Rectal smooth muscle tissue (tissue), 1 donor: ENCODE data around the gene PHETA1.
"Not testable (repeated sequence)": the region's sequence is repeated elsewhere in the genome, so short reads cannot be mapped to it uniquely, and the experiment has no call there.

Experiments
- H3K27ac ChIP-seq: one replicate; pipeline ENCODE4 v1.7.0; 2013; ENCODE audit warnings: low read depth, low read length, inconsistent platforms
- H3K27me3 ChIP-seq: one replicate; pipeline ENCODE4 v1.7.0; 2013; ENCODE audit warnings: low read length; ENCODE audit not compliant: control insufficient read depth, insufficient read depth
- H3K36me3 ChIP-seq: one replicate; pipeline ENCODE4 v1.7.0; 2013; ENCODE audit warnings: low read length; ENCODE audit not compliant: control insufficient read depth, insufficient read depth
- H3K4me1 ChIP-seq: one replicate; pipeline ENCODE4 v1.7.0; 2013; ENCODE audit warnings: low read length; ENCODE audit not compliant: control insufficient read depth, insufficient read depth
- H3K4me3 ChIP-seq: one replicate; pipeline ENCODE4 v1.7.0; 2013; ENCODE audit warnings: low read length
- H3K9ac ChIP-seq: one replicate; pipeline ENCODE4 v1.7.0; 2013; ENCODE audit warnings: low read length

Gene PHETA1

DNA sequence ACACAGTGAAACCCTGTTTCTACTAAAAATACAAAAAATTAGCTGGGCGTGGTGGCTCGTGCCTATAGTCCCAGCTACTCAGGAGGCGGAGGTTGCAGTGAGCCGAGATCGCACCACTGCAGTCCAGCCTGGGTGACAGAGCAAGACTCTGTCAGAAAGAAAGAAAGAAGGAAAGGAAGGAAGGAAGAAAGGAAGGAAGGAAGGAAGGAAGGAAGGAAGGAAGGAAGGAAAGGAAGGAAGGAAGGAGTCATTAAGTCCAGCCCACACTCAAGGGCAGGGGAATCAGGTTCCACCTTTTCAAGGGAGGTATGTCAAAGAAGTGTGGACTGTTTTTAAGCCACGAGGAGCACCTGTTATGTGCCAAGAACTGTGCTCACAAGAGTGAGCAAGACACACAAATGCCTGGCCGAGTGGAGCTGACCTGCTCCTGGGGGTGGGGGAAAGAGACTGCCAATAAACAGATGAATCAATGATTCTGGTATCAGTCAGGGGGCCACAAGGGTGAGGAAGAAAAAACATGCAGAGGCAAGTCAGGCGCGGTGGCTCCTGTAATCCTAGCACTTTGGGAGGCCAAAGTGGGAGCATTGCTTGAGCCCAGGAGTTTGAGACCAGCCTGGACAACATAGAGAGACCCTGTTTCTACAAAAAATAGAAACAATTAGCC lies 31.0 kb upstream of the PHETA1 start:
- not testable (repeated sequence) for H3K4me3 ChIP-seq, H3K27me3 ChIP-seq, H3K36me3 ChIP-seq, H3K4me1 ChIP-seq, H3K9ac ChIP-seq, H3K27ac ChIP-seq

DNA sequence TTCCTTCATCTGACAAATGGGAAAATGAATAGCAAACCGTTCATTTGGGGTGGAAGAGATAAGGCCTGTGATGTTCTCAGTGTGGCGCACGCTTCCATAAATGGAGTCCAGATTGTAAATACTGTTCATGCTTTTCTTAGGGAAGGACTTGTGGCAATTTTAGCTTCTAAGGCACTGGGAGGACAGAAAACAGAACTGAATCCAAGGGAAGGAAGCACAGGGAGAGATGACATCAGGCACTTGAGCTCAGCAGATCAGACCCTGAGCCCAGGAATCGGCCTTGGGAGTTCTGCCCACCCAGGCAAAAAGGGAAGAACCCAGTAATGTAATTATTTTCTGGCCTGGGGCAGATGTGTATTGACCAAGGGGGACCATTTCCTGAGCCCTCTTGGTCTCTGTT lies 29.6 kb upstream of the PHETA1 start:
- Histone ChIP-seq H3K4me3 (no peak overlapping the region), H3K27ac (peak overlapping the region; percentile 45), H3K9ac (no peak overlapping the region), H3K4me1 (peaks cover 5% of the 10 kb centered on the region), H3K27me3 (no peaks in the 10 kb centered on the region), H3K36me3 (no peaks in the 10 kb centered on the region)

DNA sequence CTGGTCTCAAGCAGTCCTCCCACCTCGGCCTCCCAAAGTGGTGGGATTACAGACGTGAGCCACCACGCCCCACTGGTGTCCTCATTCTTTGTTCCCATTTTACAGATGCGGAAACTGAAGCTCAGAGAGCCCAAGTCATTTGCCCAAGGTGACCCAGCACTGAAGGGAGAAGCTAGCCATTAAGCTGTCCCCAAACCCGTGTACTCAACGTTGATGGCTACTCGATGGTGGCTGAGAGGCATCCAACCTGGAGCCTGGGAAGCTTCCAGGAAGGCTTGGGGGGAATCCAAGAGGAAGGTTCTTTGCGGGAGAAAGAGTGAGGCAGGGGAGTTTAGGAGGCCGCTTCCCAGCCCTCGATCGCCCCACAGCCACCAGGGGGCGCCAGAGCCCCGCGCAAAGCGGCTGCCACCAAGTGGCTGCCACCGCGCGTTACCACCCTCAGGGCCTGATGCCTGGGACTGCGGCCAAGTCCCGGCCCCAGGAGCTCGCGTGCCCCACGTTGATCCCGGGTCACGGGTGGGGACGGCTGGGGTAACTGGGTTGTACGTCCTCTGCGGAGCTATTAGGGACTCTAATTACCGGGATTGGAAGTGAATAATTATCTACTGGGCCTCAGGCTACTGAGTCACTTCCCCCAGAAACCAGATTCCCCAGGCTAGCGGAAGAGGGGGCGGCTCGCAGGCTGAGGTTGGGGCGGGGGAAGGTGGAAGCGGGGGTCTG lies 28.0 kb upstream of the PHETA1 start:
- no peak overlapping the region for H3K9ac ChIP-seq
- H3K27ac ChIP-seq: no peak overlapping the region
- H3K27me3 ChIP-seq: no peaks in the 10 kb centered on the region
- peaks cover 5% of the 10 kb centered on the region for H3K4me1 ChIP-seq
- H3K36me3 ChIP-seq: no peaks in the 10 kb centered on the region
- H3K4me3 ChIP-seq: no peak overlapping the region

DNA sequence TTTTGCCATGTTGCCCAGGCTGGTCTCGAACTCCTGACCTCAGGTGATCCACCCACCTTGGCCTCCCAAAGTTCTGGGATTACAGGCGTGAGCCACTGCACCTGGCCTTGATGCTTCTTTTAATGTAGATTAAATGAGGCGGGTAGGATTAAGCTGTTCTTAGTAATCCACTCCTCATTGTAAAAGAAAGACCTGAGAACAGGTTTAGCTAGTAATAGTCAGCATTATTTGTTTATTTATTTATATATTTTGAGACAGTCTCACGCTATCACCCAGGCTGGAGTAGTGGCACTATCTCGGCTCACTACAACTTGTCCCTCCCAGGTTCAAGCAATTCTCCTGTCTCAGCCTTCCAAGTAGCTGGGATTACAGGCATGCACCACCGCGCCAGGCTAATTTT lies 27.4 kb upstream of the PHETA1 start:
- not testable (repeated sequence) for H3K36me3 ChIP-seq, H3K27ac ChIP-seq, H3K27me3 ChIP-seq, H3K9ac ChIP-seq, H3K4me1 ChIP-seq, H3K4me3 ChIP-seq

DNA sequence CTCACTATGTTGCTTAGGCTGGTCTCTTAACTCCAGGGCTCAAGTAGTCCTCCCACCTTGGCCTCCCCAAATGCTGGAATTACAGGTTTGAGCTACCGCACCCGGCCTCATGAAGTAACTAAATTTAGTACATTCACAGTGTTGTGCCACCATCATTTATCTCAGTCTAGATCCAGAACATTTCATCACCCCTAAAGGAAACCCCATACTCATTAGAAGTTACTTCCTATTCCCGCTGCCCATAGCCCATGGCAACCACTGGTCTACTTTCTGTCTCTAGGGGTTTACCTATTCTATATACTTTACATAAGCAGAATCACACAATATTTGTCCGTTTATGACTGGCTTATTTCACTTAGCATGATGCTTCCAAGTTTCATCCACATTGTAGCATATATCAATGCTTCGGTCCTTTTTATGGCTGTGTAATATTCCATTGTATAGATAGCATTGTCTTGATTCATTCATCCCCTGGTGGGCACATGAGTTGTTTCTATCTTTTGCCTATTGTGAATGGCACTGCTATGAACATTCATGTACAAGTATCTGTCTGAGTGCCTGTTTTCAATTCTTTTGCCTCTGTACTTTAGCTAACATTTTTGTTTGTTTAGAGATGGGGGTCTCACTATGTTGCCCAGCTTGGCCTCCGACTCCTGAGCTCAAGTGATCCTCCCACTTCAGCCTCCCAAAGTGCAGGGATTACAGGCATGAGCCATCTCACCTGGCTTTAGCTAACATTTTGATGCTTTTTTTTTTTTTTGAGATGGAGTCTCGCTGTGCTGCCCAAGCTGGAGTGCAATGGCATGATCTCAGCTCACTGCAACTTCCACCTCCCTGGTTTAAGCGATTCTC lies 26.7 kb upstream of the PHETA1 start:
- H3K36me3 ChIP-seq: no peaks in the 10 kb centered on the region
- H3K4me1 ChIP-seq: peaks cover 5% of the 10 kb centered on the region
- H3K9ac ChIP-seq: no peak overlapping the region
- H3K4me3 ChIP-seq: no peak overlapping the region
- no peaks in the 10 kb centered on the region for H3K27me3 ChIP-seq
- no peak overlapping the region for H3K27ac ChIP-seq

DNA sequence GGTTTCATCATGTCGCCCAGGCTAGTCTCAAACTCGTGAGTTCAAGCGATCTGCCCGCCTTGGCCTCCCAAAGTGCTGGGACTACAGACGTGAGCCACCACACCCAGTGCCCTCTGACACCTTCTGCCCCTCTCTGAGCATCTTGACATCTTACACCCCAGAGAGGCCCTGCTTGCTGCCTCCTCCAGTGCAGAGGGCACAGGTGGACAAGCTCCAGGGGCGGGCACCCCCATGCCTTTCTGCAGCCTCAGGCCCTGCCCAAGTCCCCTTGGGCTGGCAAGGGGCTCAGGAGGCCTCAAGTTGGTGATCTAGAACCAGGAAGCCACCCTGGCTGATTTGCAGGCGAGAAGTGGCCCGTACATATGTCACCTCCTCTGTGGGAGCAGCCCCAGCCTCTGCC lies 25.6 kb upstream of the PHETA1 start:
- peaks cover 1% of the 10 kb centered on the region for H3K27me3 ChIP-seq
- no peaks in the 10 kb centered on the region for H3K36me3 ChIP-seq
- no peak overlapping the region for H3K27ac ChIP-seq
- H3K4me1 ChIP-seq: peaks cover 5% of the 10 kb centered on the region
- H3K9ac ChIP-seq: no peak overlapping the region
- H3K4me3 ChIP-seq: no peak overlapping the region

DNA sequence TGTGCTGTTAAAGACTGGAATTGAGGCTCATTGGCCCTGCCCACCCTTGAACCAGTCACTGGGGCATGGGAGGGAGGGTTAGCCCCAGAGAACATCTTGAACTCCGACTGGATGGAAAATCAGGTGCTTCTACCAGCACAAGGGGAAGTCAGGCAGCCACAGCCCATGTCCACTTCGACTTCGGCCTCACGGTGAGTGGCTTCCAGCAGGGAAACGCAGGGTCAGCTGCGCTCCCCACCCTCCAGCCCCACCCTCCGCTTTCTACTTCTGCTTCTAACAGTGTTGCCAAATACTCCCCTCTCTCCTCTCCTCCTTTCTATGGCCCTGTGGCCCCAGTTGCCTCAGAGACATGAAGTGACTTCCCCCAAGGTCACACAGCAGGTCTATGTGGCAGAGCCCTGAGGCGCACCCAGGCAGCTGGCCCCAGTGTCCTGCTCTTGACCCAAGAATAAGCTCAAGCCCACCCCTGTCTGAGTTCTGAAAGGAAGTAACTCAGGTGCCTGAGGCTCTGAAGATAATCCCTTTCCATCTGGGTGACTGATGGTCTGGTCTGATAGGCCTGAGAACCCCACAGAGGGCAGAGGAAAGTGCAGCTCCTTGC lies 24.9 kb upstream of the PHETA1 start:
- Histone ChIP-seq H3K36me3 (no peaks in the 10 kb centered on the region), H3K27ac (no peak overlapping the region), H3K4me3 (no peak overlapping the region), H3K4me1 (peaks cover 5% of the 10 kb centered on the region), H3K27me3 (peaks cover 4% of the 10 kb centered on the region), H3K9ac (no peak overlapping the region)

DNA sequence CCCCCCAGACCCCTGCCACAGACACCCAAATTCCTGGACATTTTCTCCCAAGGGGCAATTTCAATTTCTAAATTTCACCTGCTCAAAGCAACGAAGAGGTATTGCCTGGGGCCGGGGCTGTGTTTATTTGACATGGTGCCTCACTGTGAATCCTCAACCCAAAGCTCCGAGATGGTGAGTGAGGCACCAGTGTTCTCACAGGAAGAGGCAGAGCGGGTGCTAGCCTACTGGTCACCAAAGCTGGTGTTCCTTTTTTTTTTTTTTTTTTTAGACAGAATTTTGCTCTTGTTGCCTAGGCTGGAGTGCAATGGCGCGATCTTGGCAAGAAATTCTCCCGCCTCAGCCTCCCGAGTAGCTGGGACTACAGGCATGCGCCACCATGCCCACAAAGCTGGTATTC lies 22.0 kb upstream of the PHETA1 start:
- peaks cover 4% of the 10 kb centered on the region for H3K27me3 ChIP-seq
- H3K36me3 ChIP-seq: no peaks in the 10 kb centered on the region
- H3K27ac ChIP-seq: no peak overlapping the region
- H3K4me3 ChIP-seq: no peak overlapping the region
- no peak overlapping the region for H3K9ac ChIP-seq
- no peaks in the 10 kb centered on the region for H3K4me1 ChIP-seq

DNA sequence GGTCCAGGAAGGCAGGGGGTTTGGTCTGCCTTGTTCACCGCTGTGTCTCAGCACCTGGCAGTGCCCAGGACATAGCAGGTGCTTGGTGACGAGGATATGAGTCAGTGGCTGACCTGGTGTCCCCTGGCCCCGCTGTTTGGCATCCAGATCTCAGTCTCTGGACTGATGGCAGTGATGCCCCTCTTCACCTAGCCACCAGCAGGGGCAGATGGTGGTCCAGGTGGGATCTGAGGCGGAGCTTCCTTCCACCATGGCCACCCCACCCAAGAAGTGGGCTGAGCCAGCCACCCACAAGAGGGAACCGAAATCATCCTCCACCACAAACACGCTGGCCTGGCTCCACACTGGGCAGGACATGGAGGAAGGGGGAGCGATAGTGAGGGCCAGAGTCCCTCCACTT lies 20.7 kb upstream of the PHETA1 start:
- Histone ChIP-seq H3K4me1 (no peaks in the 10 kb centered on the region), H3K9ac (no peak overlapping the region), H3K27ac (no peak overlapping the region), H3K36me3 (no peaks in the 10 kb centered on the region), H3K4me3 (no peak overlapping the region), H3K27me3 (peaks cover 4% of the 10 kb centered on the region)

DNA sequence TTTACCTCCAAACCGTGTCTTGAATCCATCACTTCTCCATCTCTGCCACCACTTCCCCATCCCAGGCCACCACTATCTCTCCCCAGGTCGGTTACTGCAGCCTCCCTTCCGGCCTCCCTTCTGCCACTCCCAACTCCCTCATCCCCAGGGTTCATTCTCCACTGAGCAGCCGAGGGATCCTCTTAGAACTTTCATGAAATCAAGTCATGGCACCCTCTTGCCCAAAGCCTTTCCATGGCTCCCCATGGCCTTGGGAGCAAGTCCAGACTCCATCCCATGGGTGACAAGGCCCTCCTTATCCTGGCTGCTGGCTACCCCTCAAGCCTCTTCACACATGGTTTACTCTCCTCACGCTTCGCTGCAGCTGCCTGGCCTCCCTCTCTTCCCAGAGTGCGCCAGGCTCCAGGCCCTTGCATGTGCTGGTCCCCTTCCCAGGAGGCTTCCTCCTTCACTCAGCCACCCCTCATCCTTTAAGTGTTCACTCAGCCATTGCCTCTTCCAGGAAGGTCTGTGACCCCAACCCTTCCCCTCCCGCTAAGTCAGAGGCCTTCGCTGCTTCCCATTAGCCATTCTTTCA lies 18.9 kb upstream of the PHETA1 start:
- no peaks in the 10 kb centered on the region for H3K4me1 ChIP-seq
- H3K36me3 ChIP-seq: no peaks in the 10 kb centered on the region
- H3K9ac ChIP-seq: no peak overlapping the region
- peaks cover 4% of the 10 kb centered on the region for H3K27me3 ChIP-seq
- H3K27ac ChIP-seq: no peak overlapping the region
- H3K4me3 ChIP-seq: no peak overlapping the region

DNA sequence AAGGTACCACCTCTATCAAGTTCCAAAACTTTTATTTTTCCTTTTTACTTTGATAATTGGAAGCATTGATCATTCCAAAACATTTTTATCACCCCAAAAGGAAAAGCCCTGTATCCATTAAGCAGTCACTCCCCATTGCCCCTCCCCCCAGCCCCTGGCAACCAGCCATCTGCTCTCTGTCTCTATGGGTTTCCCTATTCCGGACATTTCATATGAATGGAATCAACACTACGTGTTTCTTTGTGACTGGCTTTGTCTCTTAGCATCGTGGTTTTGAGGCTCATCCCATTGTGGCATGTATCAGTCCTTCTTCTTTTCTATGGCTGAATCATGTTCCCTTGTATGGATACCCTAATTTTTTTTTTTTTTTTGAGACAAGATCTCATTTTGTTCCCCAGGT lies 18.0 kb upstream of the PHETA1 start:
- Histone ChIP-seq H3K9ac (no peak overlapping the region), H3K36me3 (no peaks in the 10 kb centered on the region), H3K27ac (no peak overlapping the region), H3K4me1 (no peaks in the 10 kb centered on the region), H3K27me3 (peaks cover 4% of the 10 kb centered on the region), H3K4me3 (no peak overlapping the region)

DNA sequence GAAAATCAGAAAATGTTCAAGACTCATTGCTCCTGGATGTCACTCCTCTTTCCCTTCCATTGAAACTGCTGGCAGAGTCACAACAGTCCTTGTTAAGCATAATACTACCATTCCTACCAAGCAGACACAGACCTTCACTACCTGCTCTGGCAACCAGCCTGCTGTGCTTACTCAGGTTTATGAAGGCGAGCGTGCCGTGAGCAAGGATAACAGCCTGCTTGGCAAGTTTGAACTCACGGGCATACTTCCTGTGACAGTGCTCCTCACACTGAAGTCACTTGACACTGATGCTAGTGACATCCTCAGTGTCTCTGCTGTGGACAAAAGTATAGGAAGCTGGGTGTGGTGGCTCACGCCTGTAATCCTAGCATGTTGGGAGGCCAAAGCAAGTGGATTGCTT lies 15.7 kb upstream of the PHETA1 start:
- Histone ChIP-seq H3K4me1 (no peaks in the 10 kb centered on the region), H3K9ac (no peak overlapping the region), H3K27me3 (peaks cover 4% of the 10 kb centered on the region), H3K27ac (no peak overlapping the region), H3K36me3 (no peaks in the 10 kb centered on the region), H3K4me3 (no peak overlapping the region)
